Measurements from ENCODE around the gene IL17RD.

The IL17RD gene

GRCh38 chr3:57110798-57111197 lies 54.4 kb downstream of the IL17RD start (continued):
- TF ChIP-seq PRDM10 (tag by site-specific recombination; IDR thresholded peaks at IDR 0.05) (no peak), KLF9 (tag by site-specific recombination; IDR thresholded peaks at IDR 0.05; ENCODE audit: low read depth) (no peak), ZIC2 (tag by site-specific recombination; IDR thresholded peaks at IDR 0.05) (peak; percentile 86)

- Histone ChIP-seq H3K36me3 (ENCODE audit: control insufficient read depth in 2 of 2, insufficient read depth in 1 of 2, low read length in 2 of 2) (peaks cover 0 to 3% of the 10 kb centered on the region in 2 experiments; a peak in 2 of 3 replicates), H3K27ac (ENCODE audit: extremely low read depth, low read depth, low read length) (no peak overlapping the region), H3K4me3 (ENCODE audit: low read depth, low read length) (no peak overlapping the region), H3K9me3 (ENCODE audit: control insufficient read depth, insufficient read depth, low read depth, low read length) (no peaks in the 10 kb centered on the region), H3K4me1 (ENCODE audit: control insufficient read depth, insufficient read depth, low read length) (no peaks in the 10 kb centered on the region)
- CTCF ChIA-PET = interaction anchor here (1.1 to 2.1 kb wide), 4 partner anchors 9 to 258 kb away, joined by 3 to 11 read pairs (median 6); no protein-coding TSS in a partner anchor
- POLR2A ChIA-PET = no interaction called here
- TF ChIP-seq ZNF426 (tag by site-specific recombination; IDR thresholded peaks at IDR 0.05) (no peak), ZNF335 (tag by site-specific recombination; conservative IDR thresholded peaks at IDR 0.05) (no peak), ZNF202 (tag by site-specific recombination; IDR thresholded peaks at IDR 0.05; ENCODE audit: borderline replicate concordance) (no peak), ZNF530 (tag by site-specific recombination; IDR thresholded peaks at IDR 0.05; ENCODE audit: low read depth) (no peak), ZNF624 (tag by site-specific recombination; IDR thresholded peaks at IDR 0.05) (no peak), ZSCAN16 (tag by site-specific recombination; IDR thresholded peaks at IDR 0.05) (no peak), ZNF843 (tag by site-specific recombination; IDR thresholded peaks at IDR 0.05) (no peak), ZSCAN4 (tag by site-specific recombination; IDR thresholded peaks at IDR 0.05) (no peak), ZNF513 (tag by site-specific recombination; IDR thresholded peaks at IDR 0.05) (no peak), ZNF138 (tag by site-specific recombination; IDR thresholded peaks at IDR 0.05; ENCODE audit: borderline replicate concordance) (no peak), ZNF449 (tag by site-specific recombination; IDR thresholded peaks at IDR 0.05) (no peak), PRDM10 (tag by site-specific recombination; IDR thresholded peaks at IDR 0.05) (no peak), ZBTB7A (tag by site-specific recombination; IDR thresholded peaks at IDR 0.05; ENCODE audit: low read depth) (no peak), GLIS1 (tag by site-specific recombination; IDR thresholded peaks at IDR 0.05) (no peak), ZNF510 (tag by site-specific recombination; IDR thresholded peaks at IDR 0.05; ENCODE audit: insufficient replicate concordance) (no peak), GFI1B (tag by site-specific recombination; IDR thresholded peaks at IDR 0.05) (no peak), ZNF623 (tag by site-specific recombination; IDR thresholded peaks at IDR 0.05) (no peak), ZNF350 (tag by site-specific recombination; IDR thresholded peaks at IDR 0.05) (no peak), ZBTB11 (tag by site-specific recombination; conservative IDR thresholded peaks at IDR 0.05; ENCODE audit: low read depth) (no peak)
Measured at GRCh38 chr3:57110214-57110613, 54.9 kb downstream of the IL17RD start.
